GM23338 (cell line): ENCODE results near the gene BRCA1. TPM values are rescaled to one million over a fixed set of nuclear protein-coding genes. Genes with fewer than 3 reads are reported as not detected.
"Not testable (repeated sequence)": the region's sequence is repeated elsewhere in the genome, so short reads cannot be mapped to it uniquely, and the experiment has no call there.

Source experiments
- ATAC-seq: fragments of 200-7000 bp; cut with Tn5 transposase; 3 replicates; pipeline ENCODE4 v1.9.1; 2020
- DNase-seq: peaks from one replicate; pipeline ENCODE4 v3.0.0-alpha.2; 2015; ENCODE audit warnings: low spot score
- H2AFZ ChIP-seq: fragments of 200-600 bp; sonication (generic); 2 replicates; pipeline ENCODE4 v1.8.0; 2016; ENCODE audit warnings: antibody characterized with exemption, mild to moderate bottlenecking, moderate library complexity
- H3F3A ChIP-seq: fragments of 200-600 bp; sonication (generic); replicated peaks from 2 replicates; pipeline ENCODE4 v1.8.0; 2017; ENCODE audit warnings: antibody characterized with exemption, mixed run types, low read depth
- H3K27ac ChIP-seq: fragments of 200-600 bp; sonication (generic); 2 replicates; pipeline ENCODE4 v1.6.1; 2016; ENCODE audit warnings: low read depth
- H3K27me3 ChIP-seq: fragments of 200-600 bp; sonication (generic); 2 replicates; pipeline ENCODE4 v1.8.0; 2016; ENCODE audit warnings: mild to moderate bottlenecking, mixed run types, moderate library complexity; ENCODE audit not compliant: insufficient read depth
- H3K36me3 ChIP-seq: fragments of 200-600 bp; sonication (generic); 2 replicates; pipeline ENCODE4 v1.8.0; 2016; ENCODE audit warnings: mild to moderate bottlenecking; ENCODE audit not compliant: insufficient read depth
- H3K4me1 ChIP-seq: fragments of 200-600 bp; sonication (generic); 2 replicates; pipeline ENCODE4 v1.8.0; 2016; ENCODE audit warnings: mild to moderate bottlenecking, moderate library complexity; ENCODE audit not compliant: insufficient read depth
- H3K4me2 ChIP-seq: fragments of 200-600 bp; sonication (generic); 2 replicates; pipeline ENCODE4 v1.7.1; 2017; ENCODE audit warnings: mixed run types
- H3K4me3 ChIP-seq: fragments of 200-600 bp; sonication (generic); 2 replicates; pipeline ENCODE4 v1.6.1; 2016; ENCODE audit warnings: mixed run types
- H3K79me2 ChIP-seq: fragments of 200-600 bp; sonication (generic); replicated peaks from 2 replicates; pipeline ENCODE4 v1.8.0; 2017; ENCODE audit warnings: mild to moderate bottlenecking; ENCODE audit not compliant: insufficient read depth
- H3K9me2 ChIP-seq: fragments of 200-600 bp; sonication (generic); 2 replicates; pipeline ENCODE4 v1.8.0; 2017; ENCODE audit not compliant: insufficient read depth
- H4K20me1 ChIP-seq: fragments of 200-600 bp; sonication (generic); replicated peaks from 2 replicates; pipeline ENCODE4 v1.8.0; 2017; ENCODE audit warnings: mild to moderate bottlenecking; ENCODE audit not compliant: insufficient read depth
- H3K27ac Mint-ChIP-seq: 2 replicates; pipeline ENCODE4 v1.8.0; 2020; ENCODE audit warnings: inconsistent platforms, mild to moderate bottlenecking, moderate library complexity, mixed read lengths
- H3K27me3 Mint-ChIP-seq: 3 replicates; pipeline ENCODE4 v1.8.0; 2022; ENCODE audit warnings: low read depth, mild to moderate bottlenecking, moderate library complexity, mixed read lengths, inconsistent platforms; ENCODE audit not compliant: insufficient read depth, poor library complexity
- H3K36me3 Mint-ChIP-seq: 3 replicates; pipeline ENCODE4 v1.8.0; 2021; ENCODE audit warnings: low read depth, mild to moderate bottlenecking, inconsistent platforms, moderate library complexity, mixed read lengths
- H3K4me1 Mint-ChIP-seq: 3 replicates; pipeline ENCODE4 v1.8.0; 2020; ENCODE audit warnings: mild to moderate bottlenecking, inconsistent platforms, mixed read lengths
- H3K4me3 Mint-ChIP-seq: 3 replicates; pipeline ENCODE4 v1.8.0; 2021; ENCODE audit warnings: moderate library complexity, mild to moderate bottlenecking, inconsistent platforms, mixed read lengths
- H3K9me3 Mint-ChIP-seq: 3 replicates; pipeline ENCODE4 v1.8.0; 2020; ENCODE audit warnings: moderate library complexity, mild to moderate bottlenecking, inconsistent platforms, mixed read lengths
- ETS1 ChIP-seq: IDR thresholded peaks from 2 replicates; pipeline ENCODE4 v1.6.1; 2016; ENCODE audit warnings: antibody characterized with exemption
- EZH2 ChIP-seq: fragments of 200-600 bp; sonication (generic); IDR thresholded peaks from one replicate; pipeline ENCODE4 v1.8.0; 2017; ENCODE audit warnings: antibody characterized with exemption, mild to moderate bottlenecking, low read depth; ENCODE audit not compliant: unreplicated experiment
- EZH2phosphoT487 ChIP-seq: fragments of 200-600 bp; sonication (generic); IDR thresholded peaks from one replicate; pipeline ENCODE4 v1.8.1; 2018; ENCODE audit warnings: antibody characterized with exemption; ENCODE audit not compliant: unreplicated experiment
- JUNB ChIP-seq: IDR thresholded peaks from one replicate; pipeline ENCODE4 v1.6.1; 2016; ENCODE audit warnings: antibody characterized with exemption; ENCODE audit not compliant: unreplicated experiment
- REST ChIP-seq: IDR thresholded peaks from one replicate; pipeline ENCODE4 v1.6.1; 2018; ENCODE audit warnings: antibody characterized with exemption; ENCODE audit not compliant: unreplicated experiment
- STAT1 ChIP-seq: IDR thresholded peaks from one replicate; pipeline ENCODE4 v1.6.1; 2016; ENCODE audit warnings: antibody characterized with exemption; ENCODE audit not compliant: unreplicated experiment
- ZNF114 ChIP-seq: fragments of 250-450 bp; sonication (Bioruptor Pico); IDR thresholded peaks from 2 replicates; pipeline ENCODE4 v1.5.0; 2020; ENCODE audit warnings: mild to moderate bottlenecking, moderate library complexity
- ZNF331 ChIP-seq: fragments of 250-450 bp; sonication (Bioruptor Pico); IDR thresholded peaks from 2 replicates; pipeline ENCODE4 v1.5.0; 2020; ENCODE audit warnings: low read depth, mild to moderate bottlenecking, moderate library complexity
- polyA plus RNA-seq: library from polyadenylated mRNA; unstranded; fragments of >200 nt; fragmentation: Nextera tagmentation; extraction: Ambion mirVana; gene quantifications from 2 replicates; pipeline ENCODE4 v1.2.1, GENCODE V29; 2016
- total RNA-seq: library from RNA; depleted of rRNA; stranded (reverse); fragments of >200 nt; shearing (Covaris generic); gene quantifications from 2 replicates; pipeline ENCODE4 v1.2.3, GENCODE V29; 2014
- TF ChIP-seq, protein P1 (sequence below): fragments of 250-450 bp; sonication (Bioruptor Pico); IDR thresholded peaks from 2 replicates; pipeline ENCODE4 v1.5.0; 2020; ENCODE audit warnings: mild to moderate bottlenecking, moderate library complexity
- TF ChIP-seq, protein P2 (sequence below), 2 experiments: fragments of 200-600 bp in 1 of 2; sonication (generic) in 1 of 2; conservative IDR thresholded peaks; 2 replicates each; pipeline versions ENCODE4 v1.5.1 to v1.6.1; 2016 to 2017; ENCODE audit warnings: antibody characterized with exemption in 2 of 2, low read depth in 2 of 2, mild to moderate bottlenecking in 2 of 2, moderate library complexity in 1 of 2

The BRCA1 gene
- total and polyA plus RNA-seq, 2 experiments from 2014 or later: 43.2 to 45.9 TPM

GRCh38 chr17:43104665-43105064 is 20.5 kb downstream of the BRCA1 start:
- ATAC-seq (no peak), DNase-seq (no peak)
- Histone ChIP-seq H4K20me1 (no peaks in the 10 kb centered on the region), H3K4me1 (no peaks in the 10 kb centered on the region), H3K27ac (no peak overlapping the region), H3K4me2 (no peak overlapping the region), H3K36me3 (peaks cover 11% of the 10 kb centered on the region; the same call in 1 of the 2 replicates), H3K4me3 (no peak overlapping the region), H3K79me2 (no peaks in the 10 kb centered on the region), H3K27me3 (no peaks in the 10 kb centered on the region), H2AFZ (no peak overlapping the region), H3F3A (0 out of 2 replicates have a peak, but pooled peaks cover 3% of the 10 kb centered on the region), H3K9me2 (no peaks in the 10 kb centered on the region)
- Mint-ChIP-seq H3K4me1 (no peaks in the 10 kb centered on the region), H3K4me3 (no peak overlapping the region), H3K36me3 (peaks cover 31% of the 10 kb centered on the region), H3K27me3 (peaks cover 3% of the 10 kb centered on the region), H3K9me3 (no peaks in the 10 kb centered on the region; the same call in 2 of the 3 replicates), H3K27ac (no peak overlapping the region)
- no peak for TF ChIP-seq REST
- no peak for TF ChIP-seq ETS1
- TF ChIP-seq, protein P1, sequence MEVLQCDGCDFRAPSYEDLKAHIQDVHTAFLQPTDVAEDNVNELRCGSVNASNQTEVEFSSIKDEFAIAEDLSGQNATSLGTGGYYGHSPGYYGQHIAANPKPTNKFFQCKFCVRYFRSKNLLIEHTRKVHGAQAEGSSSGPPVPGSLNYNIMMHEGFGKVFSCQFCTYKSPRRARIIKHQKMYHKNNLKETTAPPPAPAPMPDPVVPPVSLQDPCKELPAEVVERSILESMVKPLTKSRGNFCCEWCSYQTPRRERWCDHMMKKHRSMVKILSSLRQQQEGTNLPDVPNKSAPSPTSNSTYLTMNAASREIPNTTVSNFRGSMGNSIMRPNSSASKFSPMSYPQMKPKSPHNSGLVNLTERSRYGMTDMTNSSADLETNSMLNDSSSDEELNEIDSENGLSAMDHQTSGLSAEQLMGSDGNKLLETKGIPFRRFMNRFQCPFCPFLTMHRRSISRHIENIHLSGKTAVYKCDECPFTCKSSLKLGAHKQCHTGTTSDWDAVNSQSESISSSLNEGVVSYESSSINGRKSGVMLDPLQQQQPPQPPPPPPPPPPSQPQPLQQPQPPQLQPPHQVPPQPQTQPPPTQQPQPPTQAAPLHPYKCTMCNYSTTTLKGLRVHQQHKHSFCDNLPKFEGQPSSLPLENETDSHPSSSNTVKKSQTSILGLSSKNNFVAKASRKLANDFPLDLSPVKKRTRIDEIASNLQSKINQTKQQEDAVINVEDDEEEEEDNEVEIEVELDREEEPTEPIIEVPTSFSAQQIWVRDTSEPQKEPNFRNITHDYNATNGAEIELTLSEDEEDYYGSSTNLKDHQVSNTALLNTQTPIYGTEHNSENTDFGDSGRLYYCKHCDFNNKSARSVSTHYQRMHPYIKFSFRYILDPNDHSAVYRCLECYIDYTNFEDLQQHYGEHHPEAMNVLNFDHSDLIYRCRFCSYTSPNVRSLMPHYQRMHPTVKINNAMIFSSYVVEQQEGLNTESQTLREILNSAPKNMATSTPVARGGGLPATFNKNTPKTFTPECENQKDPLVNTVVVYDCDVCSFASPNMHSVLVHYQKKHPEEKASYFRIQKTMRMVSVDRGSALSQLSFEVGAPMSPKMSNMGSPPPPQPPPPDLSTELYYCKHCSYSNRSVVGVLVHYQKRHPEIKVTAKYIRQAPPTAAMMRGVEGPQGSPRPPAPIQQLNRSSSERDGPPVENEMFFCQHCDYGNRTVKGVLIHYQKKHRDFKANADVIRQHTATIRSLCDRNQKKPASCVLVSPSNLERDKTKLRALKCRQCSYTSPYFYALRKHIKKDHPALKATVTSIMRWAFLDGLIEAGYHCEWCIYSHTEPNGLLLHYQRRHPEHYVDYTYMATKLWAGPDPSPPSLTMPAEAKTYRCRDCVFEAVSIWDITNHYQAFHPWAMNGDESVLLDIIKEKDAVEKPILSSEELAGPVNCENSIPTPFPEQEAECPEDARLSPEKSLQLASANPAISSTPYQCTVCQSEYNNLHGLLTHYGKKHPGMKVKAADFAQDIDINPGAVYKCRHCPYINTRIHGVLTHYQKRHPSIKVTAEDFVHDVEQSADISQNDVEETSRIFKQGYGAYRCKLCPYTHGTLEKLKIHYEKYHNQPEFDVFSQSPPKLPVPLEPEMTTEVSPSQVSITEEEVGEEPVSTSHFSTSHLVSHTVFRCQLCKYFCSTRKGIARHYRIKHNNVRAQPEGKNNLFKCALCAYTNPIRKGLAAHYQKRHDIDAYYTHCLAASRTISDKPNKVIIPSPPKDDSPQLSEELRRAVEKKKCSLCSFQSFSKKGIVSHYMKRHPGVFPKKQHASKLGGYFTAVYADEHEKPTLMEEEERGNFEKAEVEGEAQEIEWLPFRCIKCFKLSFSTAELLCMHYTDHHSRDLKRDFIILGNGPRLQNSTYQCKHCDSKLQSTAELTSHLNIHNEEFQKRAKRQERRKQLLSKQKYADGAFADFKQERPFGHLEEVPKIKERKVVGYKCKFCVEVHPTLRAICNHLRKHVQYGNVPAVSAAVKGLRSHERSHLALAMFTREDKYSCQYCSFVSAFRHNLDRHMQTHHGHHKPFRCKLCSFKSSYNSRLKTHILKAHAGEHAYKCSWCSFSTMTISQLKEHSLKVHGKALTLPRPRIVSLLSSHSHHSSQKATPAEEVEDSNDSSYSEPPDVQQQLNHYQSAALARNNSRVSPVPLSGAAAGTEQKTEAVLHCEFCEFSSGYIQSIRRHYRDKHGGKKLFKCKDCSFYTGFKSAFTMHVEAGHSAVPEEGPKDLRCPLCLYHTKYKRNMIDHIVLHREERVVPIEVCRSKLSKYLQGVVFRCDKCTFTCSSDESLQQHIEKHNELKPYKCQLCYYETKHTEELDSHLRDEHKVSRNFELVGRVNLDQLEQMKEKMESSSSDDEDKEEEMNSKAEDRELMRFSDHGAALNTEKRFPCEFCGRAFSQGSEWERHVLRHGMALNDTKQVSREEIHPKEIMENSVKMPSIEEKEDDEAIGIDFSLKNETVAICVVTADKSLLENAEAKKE (CRISPR knock-in tag): no peak
- TF ChIP-seq JUNB: no peak
- TF ChIP-seq EZH2phosphoT487: no peak
- TF ChIP-seq, protein P2, sequence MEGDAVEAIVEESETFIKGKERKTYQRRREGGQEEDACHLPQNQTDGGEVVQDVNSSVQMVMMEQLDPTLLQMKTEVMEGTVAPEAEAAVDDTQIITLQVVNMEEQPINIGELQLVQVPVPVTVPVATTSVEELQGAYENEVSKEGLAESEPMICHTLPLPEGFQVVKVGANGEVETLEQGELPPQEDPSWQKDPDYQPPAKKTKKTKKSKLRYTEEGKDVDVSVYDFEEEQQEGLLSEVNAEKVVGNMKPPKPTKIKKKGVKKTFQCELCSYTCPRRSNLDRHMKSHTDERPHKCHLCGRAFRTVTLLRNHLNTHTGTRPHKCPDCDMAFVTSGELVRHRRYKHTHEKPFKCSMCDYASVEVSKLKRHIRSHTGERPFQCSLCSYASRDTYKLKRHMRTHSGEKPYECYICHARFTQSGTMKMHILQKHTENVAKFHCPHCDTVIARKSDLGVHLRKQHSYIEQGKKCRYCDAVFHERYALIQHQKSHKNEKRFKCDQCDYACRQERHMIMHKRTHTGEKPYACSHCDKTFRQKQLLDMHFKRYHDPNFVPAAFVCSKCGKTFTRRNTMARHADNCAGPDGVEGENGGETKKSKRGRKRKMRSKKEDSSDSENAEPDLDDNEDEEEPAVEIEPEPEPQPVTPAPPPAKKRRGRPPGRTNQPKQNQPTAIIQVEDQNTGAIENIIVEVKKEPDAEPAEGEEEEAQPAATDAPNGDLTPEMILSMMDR (conservative IDR thresholded peaks at IDR 0.05; ENCODE audit: low read depth in 2 of 2): no peak
- no peak for TF ChIP-seq STAT1
- no peak for TF ChIP-seq ZNF331
- TF ChIP-seq ZNF114 (CRISPR knock-in tag): no peak
- no peak for TF ChIP-seq EZH2

- H3K27me3 Mint-ChIP-seq, H3K4me3 Mint-ChIP-seq, H3K4me2 ChIP-seq, H3K27me3 ChIP-seq, H3K4me1 ChIP-seq, H3K79me2 ChIP-seq, H3K4me3 ChIP-seq, H3K4me1 Mint-ChIP-seq, H4K20me1 ChIP-seq, H3K27ac Mint-ChIP-seq, DNase-seq, H3K27ac ChIP-seq, ATAC-seq, H2AFZ ChIP-seq, H3F3A ChIP-seq, H3K9me2 ChIP-seq, H3K36me3 ChIP-seq, H3K9me3 Mint-ChIP-seq: not testable (repeated sequence)
- H3K36me3 Mint-ChIP-seq: peaks cover 40% of the 10 kb centered on the region
Observed at GRCh38 chr17:43095364-43095763, 29.8 kb downstream of the BRCA1 start.
